A549 (cell line): Measurements from ENCODE around the gene SCYGR6. TPM values are rescaled to one million over a fixed set of nuclear protein-coding genes. Genes with fewer than 3 reads are reported as not detected.
A peak's percentile ranks its signal among the peaks of the same experiment; 100 is the strongest.
"Not testable (repeated sequence)": the region's sequence is repeated elsewhere in the genome, so short reads cannot be mapped to it uniquely, and the experiment has no call there.

ENCODE experiments used
- ATAC-seq, 2 experiments: fragments of 200-7000 bp in 1 of 2; fragments of >200 bp in 1 of 2; cut with Nextera tagmentation in 1 of 2; cut with Tn5 transposase in 1 of 2; 3 replicates each; pipeline versions ENCODE4 v1.8.0 to v1.9.1; 2018 to 2020; ENCODE audit warnings: mild to moderate bottlenecking in 1 of 2, moderate library complexity in 1 of 2
- CTCF ChIA-PET: fragments of 300-600 bp; sonication (Branson Sonifier 250); formaldehyde crosslinking; extraction: SDS; loops from one replicate; lab custom pipeline; 2021; ENCODE audit warnings: antibody characterized with exemption, inconsistent platforms; lab: Yijun Ruan, JAX
- POLR2A ChIA-PET: fragments of 350-600 bp; formaldehyde crosslinking; extraction: SDS; loops from one replicate; lab custom pipeline; 2021; ENCODE audit warnings: antibody characterized with exemption, inconsistent platforms; lab: Yijun Ruan, JAX
- DNase-seq, 2 experiments: peaks; one replicate each; pipeline versions ENCODE4 v3.0.0 to v3.0.0-alpha.2; 2011 to 2016; ENCODE audit warnings: low read depth in 1 of 2, low spot score in 1 of 2
- FAIRE-seq: peaks from 2 replicates; lab custom pipeline; 2011; peaks lifted over from hg19 to GRCh38; lab: Jason Lieb, UNC
- H3K27ac ChIP-seq, 2 experiments: fragments of >200 bp; sonication (Bioruptor Twin); formaldehyde crosslinking; 3 replicates each; pipeline ENCODE4 v1.5.1; 2016 to 2017
- H3K4me1 ChIP-seq: fragments of >200 bp; sonication (Bioruptor Twin); formaldehyde crosslinking; 3 replicates; pipeline ENCODE4 v1.6.1; 2016
- H3K4me2 ChIP-seq: fragments of >200 bp; sonication (Bioruptor Twin); formaldehyde crosslinking; 3 replicates; pipeline ENCODE4 v1.6.1; 2016
- H3K4me3 ChIP-seq: fragments of >200 bp; sonication (Bioruptor Twin); formaldehyde crosslinking; 3 replicates; pipeline ENCODE4 v1.5.1; 2016
- H3K9me3 ChIP-seq: fragments of >200 bp; sonication (Bioruptor Twin); formaldehyde crosslinking; 3 replicates; pipeline ENCODE4 v1.6.1; 2016
- CBX8 ChIP-seq: fragments of 200-600 bp; sonication (generic); IDR thresholded peaks from 2 replicates; pipeline ENCODE4 v1.6.1; 2016
- CEBPB ChIP-seq, 2 experiments: fragments of >200 bp in 1 of 2; sonication (Bioruptor Twin) in 1 of 2; formaldehyde crosslinking in 1 of 2; IDR thresholded peaks; 2 replicates each; pipeline ENCODE4 v1.6.1; 2012 to 2016
- CHD2 ChIP-seq: fragments of 150-350 bp; IDR thresholded peaks from 2 replicates; pipeline ENCODE4 v1.6.1; 2014; ENCODE audit warnings: low read length; ENCODE audit not compliant: partially characterized antibody
- CHD4 ChIP-seq: fragments of 200-600 bp; sonication (generic); IDR thresholded peaks from 2 replicates; pipeline ENCODE4 v1.6.1; 2016; ENCODE audit warnings: antibody characterized with exemption, mild to moderate bottlenecking, borderline replicate concordance
- ESRRA ChIP-seq: fragments of 150-350 bp; IDR thresholded peaks from 2 replicates; pipeline ENCODE4 v1.6.1; 2014; ENCODE audit warnings: mild to moderate bottlenecking, low read length, borderline replicate concordance
- FOSB ChIP-seq: fragments of 250-450 bp; sonication (Bioruptor Pico); IDR thresholded peaks from 2 replicates; pipeline ENCODE4 v1.5.0; 2020; ENCODE audit warnings: mild to moderate bottlenecking, moderate library complexity
- FOXS1 ChIP-seq: fragments of 250-450 bp; sonication (Bioruptor Pico); IDR thresholded peaks from 2 replicates; pipeline ENCODE4 v1.5.0; 2020; ENCODE audit warnings: mild to moderate bottlenecking, moderate library complexity
- GATA3 ChIP-seq: IDR thresholded peaks from 2 replicates; pipeline ENCODE4 v1.6.1; 2012; ENCODE audit warnings: borderline replicate concordance
- HDAC2 ChIP-seq: fragments of 200-600 bp; sonication (generic); IDR thresholded peaks from 2 replicates; pipeline ENCODE4 v1.6.1; 2016
- JUN ChIP-seq, 2 experiments: fragments of >200 bp; sonication (Bioruptor Twin); formaldehyde crosslinking; IDR thresholded peaks; 2 replicates in 1 of 2; 3 replicates in 1 of 2; pipeline ENCODE4 v1.6.1; 2016 to 2017
- KDM5A ChIP-seq: fragments of 200-600 bp; sonication (generic); IDR thresholded peaks from 2 replicates; pipeline ENCODE4 v1.6.1; 2016; ENCODE audit warnings: antibody characterized with exemption, mild to moderate bottlenecking
- MAX ChIP-seq: IDR thresholded peaks from 2 replicates; pipeline ENCODE4 v1.6.1; 2012
- MYC ChIP-seq: IDR thresholded peaks from 2 replicates; pipeline ENCODE4 v1.6.1; 2012; ENCODE audit warnings: mild to moderate bottlenecking, inconsistent platforms, low read length, improper control_type of control experiment, borderline replicate concordance
- NPAS2 ChIP-seq: fragments of 250-450 bp; sonication (Bioruptor Pico); IDR thresholded peaks from 2 replicates; pipeline ENCODE4 v1.8.0; 2022; ENCODE audit warnings: mild to moderate bottlenecking, moderate library complexity, borderline replicate concordance
- PHF8 ChIP-seq: fragments of 200-600 bp; sonication (generic); IDR thresholded peaks from 2 replicates; pipeline ENCODE4 v1.6.1; 2016; ENCODE audit warnings: low read depth, mild to moderate bottlenecking, antibody characterized with exemption, moderate library complexity, borderline replicate concordance
- POLR2AphosphoS2 ChIP-seq: conservative IDR thresholded peaks from 2 replicates; pipeline ENCODE4 v1.6.1; 2012; ENCODE audit warnings: low read length, improper control_type of control experiment, inconsistent platforms
- RAD21 ChIP-seq, 2 experiments: fragments of >200 bp in 1 of 2; sonication (Bioruptor Twin) in 1 of 2; formaldehyde crosslinking in 1 of 2; IDR thresholded peaks in 1 of 2; conservative IDR thresholded peaks in 1 of 2; 2 replicates in 1 of 2; 3 replicates in 1 of 2; pipeline ENCODE4 v1.6.1; 2012 to 2018; ENCODE audit warnings: inconsistent platforms in 1 of 2
- RARB ChIP-seq: fragments of 250-450 bp; sonication (Bioruptor Pico); IDR thresholded peaks from 2 replicates; pipeline ENCODE4 v1.8.0; 2021; ENCODE audit warnings: mild to moderate bottlenecking, moderate library complexity
- RCOR1 ChIP-seq: fragments of 150-350 bp; IDR thresholded peaks from 2 replicates; pipeline ENCODE4 v1.6.1; 2014; ENCODE audit warnings: antibody characterized with exemption, low read length, low read depth
- ZNF302 ChIP-seq: fragments of 250-450 bp; sonication (Bioruptor Pico); IDR thresholded peaks from 2 replicates; pipeline ENCODE4 v1.9.0; 2021; ENCODE audit warnings: inconsistent platforms, mild to moderate bottlenecking, moderate library complexity
- WGBS: methylation state at CpG from one replicate; pipeline ENCODE4 v1.1.6; 2017; ENCODE audit errors: missing lambda C conversion rate; 5-methylcytosine and 5-hydroxymethylcytosine counted together
- polyA plus RNA-seq, 4 experiments: library from polyadenylated mRNA; depleted of rRNA in 3 of 4; stranded (reverse); fragments of >200 nt; fragmentation: RNase III in 1 of 4; extraction: RNeasy Plus Mini Kit Qiagen cat#74134 plus additional on column Dnase treatment in 1 of 4; gene quantifications; 2 replicates in 3 of 4; 3 replicates in 1 of 4; pipeline ENCODE4 v1.2.3, GENCODE V29; 2011 to 2017
- TF ChIP-seq, protein P1 (sequence below): IDR thresholded peaks from 2 replicates; pipeline ENCODE4 v1.6.1; 2012; ENCODE audit warnings: low read depth, borderline replicate concordance
- TF ChIP-seq, protein P2 (sequence below): fragments of 250-450 bp; sonication (Bioruptor Pico); IDR thresholded peaks from 2 replicates; pipeline ENCODE4 v1.5.0; 2020; ENCODE audit warnings: low read depth, mild to moderate bottlenecking, moderate library complexity
- TF ChIP-seq, protein P3 (sequence below): fragments of >200 bp; sonication (Bioruptor Twin); formaldehyde crosslinking; IDR thresholded peaks from 2 replicates; pipeline ENCODE4 v1.6.1; 2016
- TF ChIP-seq, protein P4 (sequence below): IDR thresholded peaks from 2 replicates; pipeline ENCODE4 v1.6.1; 2012
- TF ChIP-seq, protein P5 (sequence below): fragments of >200 bp; sonication (Bioruptor Twin); formaldehyde crosslinking; IDR thresholded peaks from 3 replicates; pipeline ENCODE4 v1.5.1; 2016

Gene SCYGR6
- polyA plus RNA-seq, 2 of the 4 experiments (the other 2 are of a cell fraction) = not detected

DNA sequence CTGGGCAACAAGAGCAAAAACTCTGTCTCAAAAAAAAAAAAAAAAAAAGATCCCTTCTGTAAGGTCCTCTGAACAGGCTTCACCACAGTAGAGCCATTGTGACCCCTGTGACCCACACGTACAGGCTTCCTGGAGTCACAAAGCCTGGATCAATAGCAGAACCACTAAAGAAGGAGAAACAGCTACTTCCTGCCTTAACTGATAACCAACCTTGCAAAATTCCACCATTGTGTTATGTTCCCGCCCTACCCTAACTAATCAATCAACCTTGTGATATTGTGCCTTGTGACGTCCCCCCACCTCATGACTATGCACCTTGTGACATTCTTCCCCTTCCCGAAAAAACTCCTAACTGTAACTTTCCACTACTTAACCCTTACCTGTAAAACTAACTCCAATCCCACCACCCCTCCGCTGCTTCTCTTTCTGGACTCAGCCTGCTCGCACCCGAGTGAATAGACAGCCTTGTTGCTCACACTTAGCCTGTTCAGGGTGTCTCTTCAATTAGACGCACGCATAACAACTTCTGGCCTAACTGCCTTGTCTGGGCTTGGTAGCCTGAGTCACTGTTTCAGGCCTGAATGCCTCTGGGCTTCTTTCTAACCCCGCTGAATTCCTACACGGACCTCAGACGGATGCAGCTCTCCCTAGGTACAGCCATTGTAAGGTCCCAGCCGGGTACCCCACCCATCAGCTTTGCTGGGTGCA is 35.0 kb upstream of the SCYGR6 start:
- ATAC-seq = no peak
- no peak for FAIRE-seq
- no peak for DNase-seq
- WGBS = 82% methylated on average over 13 of the region's 13 CpGs
- Histone ChIP-seq H3K4me3 (no peak overlapping the region), H3K4me1 (peaks cover 24% of the 10 kb centered on the region), H3K9me3 (no peaks in the 10 kb centered on the region), H3K4me2 (no peak overlapping the region), H3K27ac (peak overlapping the region; percentile 18 to 49; a peak in 2 of 6 replicates)
- no peak for TF ChIP-seq CHD4
- no peak for TF ChIP-seq RAD21 (conservative IDR thresholded peaks at IDR 0.05 in 1 of 2, IDR thresholded peaks at IDR 0.05 in 1 of 2)
- no peak for TF ChIP-seq MAX
- TF ChIP-seq, protein P1, sequence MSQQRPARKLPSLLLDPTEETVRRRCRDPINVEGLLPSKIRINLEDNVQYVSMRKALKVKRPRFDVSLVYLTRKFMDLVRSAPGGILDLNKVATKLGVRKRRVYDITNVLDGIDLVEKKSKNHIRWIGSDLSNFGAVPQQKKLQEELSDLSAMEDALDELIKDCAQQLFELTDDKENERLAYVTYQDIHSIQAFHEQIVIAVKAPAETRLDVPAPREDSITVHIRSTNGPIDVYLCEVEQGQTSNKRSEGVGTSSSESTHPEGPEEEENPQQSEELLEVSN = no peak
- TF ChIP-seq CHD2 = no peak
- no peak for TF ChIP-seq RCOR1
- no peak for TF ChIP-seq CEBPB (IDR thresholded peaks at IDR 0.05)
- no peak for TF ChIP-seq PHF8
- TF ChIP-seq NPAS2 (CRISPR knock-in tag) = no peak
- no peak for TF ChIP-seq KDM5A
- no peak for TF ChIP-seq MYC
- no peak for TF ChIP-seq ESRRA
- TF ChIP-seq HDAC2 = no peak
- TF ChIP-seq POLR2AphosphoS2 = no peak
- TF ChIP-seq, protein P2, sequence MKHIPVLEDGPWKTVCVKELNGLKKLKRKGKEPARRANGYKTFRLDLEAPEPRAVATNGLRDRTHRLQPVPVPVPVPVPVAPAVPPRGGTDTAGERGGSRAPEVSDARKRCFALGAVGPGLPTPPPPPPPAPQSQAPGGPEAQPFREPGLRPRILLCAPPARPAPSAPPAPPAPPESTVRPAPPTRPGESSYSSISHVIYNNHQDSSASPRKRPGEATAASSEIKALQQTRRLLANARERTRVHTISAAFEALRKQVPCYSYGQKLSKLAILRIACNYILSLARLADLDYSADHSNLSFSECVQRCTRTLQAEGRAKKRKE (CRISPR knock-in tag) = no peak
- TF ChIP-seq FOSB (CRISPR knock-in tag) = no peak
- TF ChIP-seq ZNF302 (CRISPR knock-in tag) = no peak
- CTCF ChIA-PET = interaction anchor here (0.6 to 9.4 kb wide), 5 partner anchors 19 to 353 kb away, joined by 3 to 84 read pairs (median 5); no protein-coding TSS in a partner anchor
- POLR2A ChIA-PET = no interaction called here

GRCh38 chr2:227756261-227756660 is 31.7 kb upstream of the SCYGR6 start:
- H3K4me2 ChIP-seq, DNase-seq, H3K4me1 ChIP-seq, FAIRE-seq, H3K9me3 ChIP-seq, ATAC-seq, POLR2A ChIA-PET, H3K4me3 ChIP-seq, H3K27ac ChIP-seq: not testable (repeated sequence)
- 76% methylated on average over 4 of the region's 4 CpGs for WGBS
- CTCF ChIA-PET = interaction anchor here (0.9 to 2.8 kb wide), 4 partner anchors 10 to 350 kb away, joined by 3 to 27 read pairs (median 5); no protein-coding TSS in a partner anchor

GRCh38 chr2:227748079-227748478 is 23.5 kb upstream of the SCYGR6 start:
- ATAC-seq = peak; percentile 43 to 82; a peak in 4 of 6 replicates
- no peaks in the 10 kb centered on the region for H3K4me1 ChIP-seq
- CTCF ChIA-PET = no interaction called here
- TF ChIP-seq GATA3 (no peak), ESRRA (no peak), FOSB (CRISPR knock-in tag) (no peak), CBX8 (no peak), RAD21 (conservative IDR thresholded peaks at IDR 0.05 in 1 of 2, IDR thresholded peaks at IDR 0.05 in 1 of 2) (peak in 1 of 2 experiments; percentile 48; a peak in 2 of 5 replicates), MYC (no peak), JUN (IDR thresholded peaks at IDR 0.05) (no peak), RARB (CRISPR knock-in tag) (no peak), KDM5A (no peak), RCOR1 (no peak), FOXS1 (no peak), ZNF302 (CRISPR knock-in tag) (no peak)
- TF ChIP-seq, protein P3, sequence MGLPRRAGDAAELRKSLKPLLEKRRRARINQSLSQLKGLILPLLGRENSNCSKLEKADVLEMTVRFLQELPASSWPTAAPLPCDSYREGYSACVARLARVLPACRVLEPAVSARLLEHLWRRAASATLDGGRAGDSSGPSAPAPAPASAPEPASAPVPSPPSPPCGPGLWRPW = no peak
- TF ChIP-seq, protein P4, sequence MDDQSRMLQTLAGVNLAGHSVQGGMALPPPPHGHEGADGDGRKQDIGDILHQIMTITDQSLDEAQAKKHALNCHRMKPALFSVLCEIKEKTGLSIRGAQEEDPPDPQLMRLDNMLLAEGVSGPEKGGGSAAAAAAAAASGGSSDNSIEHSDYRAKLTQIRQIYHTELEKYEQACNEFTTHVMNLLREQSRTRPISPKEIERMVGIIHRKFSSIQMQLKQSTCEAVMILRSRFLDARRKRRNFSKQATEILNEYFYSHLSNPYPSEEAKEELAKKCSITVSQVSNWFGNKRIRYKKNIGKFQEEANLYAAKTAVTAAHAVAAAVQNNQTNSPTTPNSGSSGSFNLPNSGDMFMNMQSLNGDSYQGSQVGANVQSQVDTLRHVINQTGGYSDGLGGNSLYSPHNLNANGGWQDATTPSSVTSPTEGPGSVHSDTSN = no peak
- TF ChIP-seq, protein P1 = no peak
- TF ChIP-seq, protein P5, sequence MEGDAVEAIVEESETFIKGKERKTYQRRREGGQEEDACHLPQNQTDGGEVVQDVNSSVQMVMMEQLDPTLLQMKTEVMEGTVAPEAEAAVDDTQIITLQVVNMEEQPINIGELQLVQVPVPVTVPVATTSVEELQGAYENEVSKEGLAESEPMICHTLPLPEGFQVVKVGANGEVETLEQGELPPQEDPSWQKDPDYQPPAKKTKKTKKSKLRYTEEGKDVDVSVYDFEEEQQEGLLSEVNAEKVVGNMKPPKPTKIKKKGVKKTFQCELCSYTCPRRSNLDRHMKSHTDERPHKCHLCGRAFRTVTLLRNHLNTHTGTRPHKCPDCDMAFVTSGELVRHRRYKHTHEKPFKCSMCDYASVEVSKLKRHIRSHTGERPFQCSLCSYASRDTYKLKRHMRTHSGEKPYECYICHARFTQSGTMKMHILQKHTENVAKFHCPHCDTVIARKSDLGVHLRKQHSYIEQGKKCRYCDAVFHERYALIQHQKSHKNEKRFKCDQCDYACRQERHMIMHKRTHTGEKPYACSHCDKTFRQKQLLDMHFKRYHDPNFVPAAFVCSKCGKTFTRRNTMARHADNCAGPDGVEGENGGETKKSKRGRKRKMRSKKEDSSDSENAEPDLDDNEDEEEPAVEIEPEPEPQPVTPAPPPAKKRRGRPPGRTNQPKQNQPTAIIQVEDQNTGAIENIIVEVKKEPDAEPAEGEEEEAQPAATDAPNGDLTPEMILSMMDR = peak; percentile 39
- TF ChIP-seq, protein P2 (CRISPR knock-in tag) = no peak

More at GRCh38 chr2:227748079-227748478, 23.5 kb upstream of the SCYGR6 start:
- Histone ChIP-seq H3K4me2 (no peak overlapping the region), H3K4me3 (no peak overlapping the region), H3K27ac (no peak overlapping the region), H3K9me3 (no peaks in the 10 kb centered on the region)
- POLR2A ChIA-PET = no interaction called here
- peak; percentile 10 to 51 for DNase-seq
- WGBS = 70% methylated on average over 6 of the region's 6 CpGs
- FAIRE-seq = no peak
